ENCODE measurements around the gene QPCTL.
"Not testable (repeated sequence)": the region's sequence is repeated elsewhere in the genome, so short reads cannot be mapped to it uniquely, and the experiment has no call there.

QPCTL gene

DNA sequence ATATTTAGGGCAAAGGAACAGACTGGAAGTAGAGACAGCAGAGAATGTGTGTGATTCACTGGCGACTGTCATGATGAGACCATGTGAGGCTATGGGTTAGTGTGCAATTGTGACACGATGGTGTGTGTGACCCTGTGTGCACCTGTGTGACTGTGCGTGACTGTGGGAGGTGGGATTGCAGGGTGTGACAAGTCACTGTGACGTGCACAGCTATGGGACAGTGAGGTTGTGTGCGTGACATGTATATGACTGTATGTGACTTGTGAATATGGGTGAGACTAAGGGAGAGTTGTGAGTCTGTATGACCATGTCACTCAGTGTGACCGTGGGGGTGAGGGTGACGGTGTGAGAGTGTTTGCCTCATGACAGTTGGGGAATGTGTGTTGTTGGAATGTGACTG, 27.9 kb upstream of the QPCTL start:
- H3K27ac Mint-ChIP-seq = no peak overlapping the region
- H3K4me3 Mint-ChIP-seq = no peak overlapping the region
- peaks cover 15% of the 10 kb centered on the region for H3K4me1 Mint-ChIP-seq (ENCODE audit: low read depth)
- H3K27me3 Mint-ChIP-seq (ENCODE audit: low read depth) = peaks cover 10% of the 10 kb centered on the region
- H3K36me3 Mint-ChIP-seq (ENCODE audit: low read depth) = no peaks in the 10 kb centered on the region
- no peaks in the 10 kb centered on the region for H3K9me3 Mint-ChIP-seq

DNA sequence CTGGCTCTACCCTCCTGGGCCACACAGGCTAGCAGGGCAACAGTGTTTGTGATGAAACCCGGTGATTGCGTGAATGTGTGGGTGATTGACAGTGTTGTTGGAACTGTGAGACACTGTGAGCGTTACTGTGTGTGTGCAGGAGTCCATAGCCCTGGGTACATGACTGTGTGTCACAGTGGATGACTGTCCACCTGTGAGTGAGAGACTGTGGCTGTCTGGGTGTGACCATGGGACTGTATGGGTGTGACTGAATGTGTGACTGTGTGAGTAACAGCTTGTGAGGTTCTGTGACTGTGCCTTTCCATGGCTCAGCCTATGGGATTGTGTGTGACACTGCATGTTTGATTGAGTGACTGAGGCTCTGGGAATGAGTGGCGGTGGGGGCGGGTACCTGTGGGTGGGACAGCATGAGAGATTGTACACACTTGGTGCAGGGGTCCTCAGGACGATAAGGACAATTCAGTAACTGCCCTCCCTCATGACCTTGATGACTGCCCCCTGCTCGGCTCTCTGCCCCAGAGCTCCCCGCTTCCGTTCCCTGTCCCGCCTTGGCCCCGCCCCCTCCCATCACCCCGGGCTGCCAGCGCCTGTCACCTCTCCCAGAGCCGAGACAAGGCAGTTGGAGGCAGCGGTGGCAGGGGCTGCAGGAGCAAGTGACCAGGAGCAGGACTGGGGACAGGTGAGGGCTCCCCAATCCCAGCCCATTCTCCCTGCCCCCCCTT, 24.7 kb upstream of the QPCTL start, which contains the start of gene GIPR:
Gene GIPR (plus strand): TSS at position 602 of the 722 bp plus-strand sequence. CDS start 1,300 bp downstream, outside the sequence.
- peaks cover 4% of the 10 kb centered on the region for H3K27me3 Mint-ChIP-seq (ENCODE audit: low read depth)
- H3K27ac Mint-ChIP-seq = peak within 1 kb of the TSS; percentile 81
- peak within 1 kb of the TSS; percentile 90 for H3K4me3 Mint-ChIP-seq
- peaks cover 26% of the 10 kb centered on the region for H3K4me1 Mint-ChIP-seq (ENCODE audit: low read depth)
- H3K9me3 Mint-ChIP-seq = no peaks in the 10 kb centered on the region
- peaks cover 2% of the 10 kb centered on the region for H3K36me3 Mint-ChIP-seq (ENCODE audit: low read depth)

DNA sequence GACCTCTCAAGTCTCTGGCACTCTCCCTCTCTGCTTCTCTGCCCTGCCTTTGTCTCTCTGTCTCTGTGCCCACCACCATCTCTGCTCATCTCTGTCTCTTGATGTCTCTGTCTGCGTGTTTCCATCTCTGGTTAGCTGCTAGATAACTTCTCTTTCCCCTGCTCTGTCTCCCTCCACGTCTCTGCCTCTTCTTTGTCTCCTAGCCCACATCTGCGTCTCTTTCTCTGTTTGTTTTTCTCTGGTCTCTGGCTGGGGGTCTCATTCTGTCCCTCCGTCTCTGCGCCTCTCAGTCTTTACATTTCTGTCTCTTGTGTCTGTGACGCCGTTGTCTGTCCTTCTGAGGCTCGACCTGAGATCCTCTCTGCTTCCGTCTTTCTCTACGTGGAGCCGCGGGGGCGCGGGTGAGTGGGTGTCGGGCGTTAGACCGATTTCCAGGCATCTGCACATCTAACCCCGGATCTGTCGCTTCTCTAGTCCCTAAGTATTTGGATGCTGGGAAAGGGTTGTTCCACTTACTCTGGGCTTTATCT, 24.1 kb upstream of the QPCTL start:
- H3K9me3 Mint-ChIP-seq = no peaks in the 10 kb centered on the region
- H3K36me3 Mint-ChIP-seq (ENCODE audit: low read depth) = peaks cover 2% of the 10 kb centered on the region
- H3K27me3 Mint-ChIP-seq (ENCODE audit: low read depth) = peaks cover 4% of the 10 kb centered on the region
- peak overlapping the region; percentile 90 for H3K4me3 Mint-ChIP-seq
- peaks cover 26% of the 10 kb centered on the region for H3K4me1 Mint-ChIP-seq (ENCODE audit: low read depth)
- H3K27ac Mint-ChIP-seq = peak overlapping the region; percentile 81

DNA sequence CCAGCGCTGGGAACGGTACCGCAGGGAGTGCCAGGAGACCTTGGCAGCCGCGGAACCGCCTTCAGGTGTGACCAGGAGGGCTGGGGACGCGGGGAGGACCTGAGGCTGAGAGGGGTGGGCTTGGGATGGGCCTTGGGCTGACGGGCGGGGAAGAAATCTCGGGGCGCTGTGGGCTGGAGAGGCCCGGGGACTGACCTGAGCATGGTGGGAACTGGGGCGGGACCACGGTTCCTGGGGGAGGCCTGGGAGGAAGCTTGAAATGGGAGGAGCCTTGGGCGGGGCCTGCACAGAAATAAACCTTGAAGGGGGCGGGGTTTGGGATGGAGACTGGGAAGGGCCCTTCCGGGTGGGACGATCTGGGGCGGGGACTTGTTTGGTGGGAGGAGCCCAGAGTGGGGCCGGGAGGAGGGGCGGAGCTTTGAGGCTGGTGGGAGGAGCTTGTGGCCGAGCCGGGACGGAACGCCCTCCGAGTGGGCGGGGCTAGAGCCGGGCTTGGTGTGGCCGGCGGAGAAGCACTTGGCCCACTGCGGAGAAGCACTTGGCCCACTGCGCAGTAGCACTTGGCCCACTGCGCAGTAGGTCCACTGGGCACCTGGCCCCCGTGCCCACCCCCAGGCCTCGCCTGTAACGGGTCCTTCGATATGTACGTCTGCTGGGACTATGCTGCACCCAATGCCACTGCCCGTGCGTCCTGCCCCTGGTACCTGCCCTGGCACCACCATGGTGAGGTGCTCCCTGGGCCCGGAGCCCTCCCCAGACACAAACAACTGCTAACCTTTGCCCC, 21.6 kb upstream of the QPCTL start:
- Mint-ChIP-seq H3K4me1 (ENCODE audit: low read depth) (peaks cover 23% of the 10 kb centered on the region), H3K9me3 (no peaks in the 10 kb centered on the region), H3K36me3 (ENCODE audit: low read depth) (peaks cover 2% of the 10 kb centered on the region), H3K27me3 (ENCODE audit: low read depth) (peaks cover 4% of the 10 kb centered on the region), H3K4me3 (peak overlapping the region; percentile 69), H3K27ac (peak overlapping the region; percentile 57)

DNA sequence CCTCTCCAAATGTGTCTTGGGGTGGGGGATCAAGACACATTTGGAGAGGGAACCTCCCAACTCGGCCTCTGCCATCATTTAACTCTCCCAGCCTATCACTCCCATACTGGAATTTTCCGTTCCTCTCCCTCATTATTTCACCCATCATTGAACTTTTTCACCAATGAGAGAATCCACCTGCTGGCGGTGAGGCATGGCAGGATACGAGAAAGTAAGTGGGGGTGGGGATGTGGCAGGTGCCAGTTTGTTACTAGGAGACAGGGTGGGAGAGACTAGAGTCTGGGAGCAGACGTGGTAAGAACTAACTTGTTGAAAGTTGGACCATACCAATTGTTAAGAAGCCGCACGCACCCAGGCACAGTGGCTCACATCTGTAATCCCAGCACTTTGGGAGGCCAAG, 17.5 kb upstream of the QPCTL start:
- H3K4me1 Mint-ChIP-seq (ENCODE audit: low read depth) = peaks cover 21% of the 10 kb centered on the region
- H3K27me3 Mint-ChIP-seq (ENCODE audit: low read depth) = peaks cover 4% of the 10 kb centered on the region
- H3K36me3 Mint-ChIP-seq (ENCODE audit: low read depth) = peaks cover 3% of the 10 kb centered on the region
- no peak overlapping the region for H3K27ac Mint-ChIP-seq
- no peak overlapping the region for H3K4me3 Mint-ChIP-seq
- H3K9me3 Mint-ChIP-seq = no peaks in the 10 kb centered on the region

DNA sequence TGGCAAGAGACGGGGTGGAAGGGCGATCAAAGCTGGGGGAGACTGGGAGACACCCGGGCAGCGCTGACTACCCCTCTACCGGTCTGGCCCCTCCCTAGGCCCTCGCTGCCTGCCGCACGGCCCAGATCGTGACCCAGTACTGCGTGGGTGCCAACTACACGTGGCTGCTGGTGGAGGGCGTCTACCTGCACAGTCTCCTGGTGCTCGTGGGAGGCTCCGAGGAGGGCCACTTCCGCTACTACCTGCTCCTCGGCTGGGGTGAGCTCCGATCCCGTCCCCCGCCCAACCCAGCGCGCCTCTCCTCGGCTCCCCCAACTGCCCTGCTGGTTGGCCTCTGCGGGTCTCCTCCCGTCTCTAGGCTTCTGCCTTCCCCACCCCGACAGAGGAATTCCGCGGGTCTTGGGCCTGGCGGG, 15.6 kb upstream of the QPCTL start:
- H3K36me3 Mint-ChIP-seq (ENCODE audit: low read depth) = peaks cover 1% of the 10 kb centered on the region
- H3K27ac Mint-ChIP-seq = peak overlapping the region; percentile 6
- no peaks in the 10 kb centered on the region for H3K9me3 Mint-ChIP-seq
- peak overlapping the region; percentile 40 for H3K4me3 Mint-ChIP-seq
- peaks cover 4% of the 10 kb centered on the region for H3K27me3 Mint-ChIP-seq (ENCODE audit: low read depth)
- H3K4me1 Mint-ChIP-seq (ENCODE audit: low read depth) = peaks cover 12% of the 10 kb centered on the region

DNA sequence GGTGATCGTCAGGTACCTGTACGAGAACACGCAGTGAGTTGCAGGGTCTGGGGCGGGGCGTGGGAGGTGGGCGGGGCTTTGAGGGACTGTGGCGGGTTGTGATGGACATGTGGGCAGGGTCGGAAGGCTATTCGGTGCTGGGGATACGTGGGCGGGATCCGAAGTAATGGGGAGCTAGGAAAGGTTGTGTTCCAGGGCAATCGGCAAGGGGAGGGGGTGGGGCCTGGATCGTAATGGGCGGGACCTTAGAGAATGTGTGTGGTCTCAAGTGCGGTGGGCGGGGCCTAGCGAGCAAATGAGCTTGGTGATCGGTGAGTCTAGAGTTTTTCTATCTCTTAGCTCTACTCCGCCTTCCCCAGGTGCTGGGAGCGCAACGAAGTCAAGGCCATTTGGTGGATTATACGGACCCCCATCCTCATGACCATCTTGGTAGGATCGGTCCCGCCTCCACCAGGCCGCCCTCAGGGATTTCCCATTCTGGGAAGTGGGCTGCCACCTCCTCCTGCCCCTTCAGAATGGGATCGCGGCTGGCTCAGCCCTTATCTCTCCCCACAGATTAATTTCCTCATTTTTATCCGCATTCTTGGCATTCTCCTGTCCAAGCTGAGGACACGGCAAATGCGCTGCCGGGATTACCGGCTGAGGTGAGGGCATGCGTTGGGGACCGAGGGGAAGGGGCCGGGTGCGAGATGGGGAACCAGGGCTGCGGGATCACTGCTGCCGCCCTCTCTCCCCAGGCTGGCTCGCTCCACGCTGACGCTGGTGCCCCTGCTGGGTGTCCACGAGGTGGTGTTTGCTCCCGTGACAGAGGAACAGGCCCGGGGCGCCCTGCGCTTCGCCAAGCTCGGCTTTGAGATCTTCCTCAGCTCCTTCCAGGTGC, 14.9 kb upstream of the QPCTL start:
- peaks cover 1% of the 10 kb centered on the region for H3K36me3 Mint-ChIP-seq (ENCODE audit: low read depth)
- no peaks in the 10 kb centered on the region for H3K9me3 Mint-ChIP-seq
- H3K27me3 Mint-ChIP-seq (ENCODE audit: low read depth) = peaks cover 4% of the 10 kb centered on the region
- H3K4me1 Mint-ChIP-seq (ENCODE audit: low read depth) = peaks cover 15% of the 10 kb centered on the region
- H3K4me3 Mint-ChIP-seq = peak overlapping the region; percentile 86
- H3K27ac Mint-ChIP-seq = peak overlapping the region; percentile 79

DNA sequence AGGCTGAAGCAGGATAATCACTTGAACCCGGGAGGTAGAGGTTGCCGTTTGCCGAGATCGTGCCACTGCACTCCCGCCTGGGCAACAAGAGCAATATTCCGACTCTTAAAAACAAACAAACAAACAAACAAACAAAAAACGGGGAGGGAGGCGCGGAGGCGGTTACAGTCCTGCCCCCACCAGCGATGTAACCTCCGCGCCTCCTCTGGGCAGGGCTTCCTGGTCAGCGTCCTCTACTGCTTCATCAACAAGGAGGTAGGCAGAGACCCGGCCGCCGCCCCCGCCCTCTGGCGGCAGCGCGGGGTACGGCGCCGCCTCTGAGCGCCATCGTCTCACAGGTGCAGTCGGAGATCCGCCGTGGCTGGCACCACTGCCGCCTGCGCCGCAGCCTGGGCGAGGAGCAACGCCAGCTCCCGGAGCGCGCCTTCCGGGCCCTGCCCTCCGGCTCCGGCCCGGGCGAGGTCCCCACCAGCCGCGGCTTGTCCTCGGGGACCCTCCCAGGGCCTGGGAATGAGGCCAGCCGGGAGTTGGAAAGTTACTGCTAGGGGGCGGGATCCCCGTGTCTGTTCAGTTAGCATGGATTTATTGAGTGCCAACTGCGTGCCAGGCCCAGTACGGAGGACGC, 11.0 kb upstream of the QPCTL start:
- peaks cover 8% of the 10 kb centered on the region for H3K36me3 Mint-ChIP-seq (ENCODE audit: low read depth)
- H3K27ac Mint-ChIP-seq = peak overlapping the region; percentile 74
- H3K4me3 Mint-ChIP-seq = peak overlapping the region; percentile 80
- no peaks in the 10 kb centered on the region for H3K9me3 Mint-ChIP-seq
- peaks cover 15% of the 10 kb centered on the region for H3K4me1 Mint-ChIP-seq (ENCODE audit: low read depth)
- H3K27me3 Mint-ChIP-seq (ENCODE audit: low read depth) = peaks cover 4% of the 10 kb centered on the region

DNA sequence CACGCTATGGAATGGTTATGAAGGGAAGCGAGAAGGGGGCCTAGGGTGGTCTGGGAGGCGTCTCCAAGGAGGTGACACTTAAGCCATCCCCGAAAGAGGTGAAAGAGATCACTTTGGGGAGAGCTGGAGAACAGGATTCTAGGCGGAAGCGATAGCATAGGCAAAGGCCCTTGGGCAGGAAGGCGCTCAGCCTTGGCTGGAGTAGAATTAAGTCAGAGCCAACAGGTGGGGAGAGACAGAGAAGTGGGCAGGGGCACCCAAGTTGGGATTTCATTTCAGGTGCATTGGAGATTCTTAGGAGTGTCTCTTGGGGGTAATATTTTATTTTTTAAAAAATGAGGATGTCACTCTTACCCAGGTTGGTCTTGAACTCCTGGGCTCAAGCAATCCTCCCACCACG, 10.3 kb upstream of the QPCTL start:
- Mint-ChIP-seq H3K4me3 (no peak overlapping the region), H3K9me3 (no peaks in the 10 kb centered on the region), H3K4me1 (ENCODE audit: low read depth) (peaks cover 12% of the 10 kb centered on the region), H3K36me3 (ENCODE audit: low read depth) (peaks cover 12% of the 10 kb centered on the region), H3K27me3 (ENCODE audit: low read depth) (peaks cover 4% of the 10 kb centered on the region), H3K27ac (no peak overlapping the region)

DNA sequence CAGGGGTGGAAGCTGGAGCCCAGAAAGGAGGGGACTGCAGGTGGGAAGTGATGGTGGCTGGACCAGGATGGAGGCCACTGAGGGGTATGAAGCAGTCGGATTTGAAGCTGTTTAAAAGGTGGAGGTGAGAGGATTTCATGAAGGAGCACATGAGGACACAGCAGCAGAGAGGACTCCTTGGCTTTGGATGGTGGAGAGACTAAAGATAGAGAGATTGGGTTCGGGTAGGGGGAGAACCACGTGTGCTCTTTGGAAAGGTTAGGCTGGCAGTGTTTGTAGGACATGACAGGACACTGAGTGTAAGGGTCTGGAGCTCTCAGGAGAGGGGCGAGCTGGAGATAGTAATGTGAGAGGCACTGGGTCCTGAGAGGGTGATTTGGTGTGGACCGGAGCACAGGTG, 9.6 kb upstream of the QPCTL start:
- H3K27me3 Mint-ChIP-seq (ENCODE audit: low read depth) = no peaks in the 10 kb centered on the region
- H3K27ac Mint-ChIP-seq = no peak overlapping the region
- peaks cover 7% of the 10 kb centered on the region for H3K4me1 Mint-ChIP-seq (ENCODE audit: low read depth)

DNA sequence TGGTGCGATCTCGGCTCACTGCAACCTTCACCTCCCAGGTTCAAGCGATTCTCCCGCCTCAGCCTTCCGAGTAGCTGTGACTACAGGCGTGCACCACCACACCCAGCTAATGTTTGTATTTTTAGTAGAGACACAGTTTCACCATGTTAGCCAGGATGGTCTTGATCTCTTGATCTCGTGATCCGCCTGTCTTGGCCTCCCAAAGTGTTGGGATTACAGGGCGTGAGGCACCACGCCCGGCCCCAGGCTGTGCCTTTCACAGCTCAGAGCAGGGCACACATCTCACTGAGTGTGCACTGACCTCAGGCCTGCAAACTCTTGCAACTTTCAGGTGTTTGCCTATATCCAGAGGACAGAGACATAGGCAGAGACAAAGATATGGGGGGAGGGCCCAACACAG, 7.4 kb upstream of the QPCTL start:
- H3K36me3 Mint-ChIP-seq (ENCODE audit: low read depth) = peaks cover 15% of the 10 kb centered on the region
- H3K27me3 Mint-ChIP-seq (ENCODE audit: low read depth); H3K9me3 Mint-ChIP-seq; H3K4me3 Mint-ChIP-seq; H3K27ac Mint-ChIP-seq; H3K4me1 Mint-ChIP-seq (ENCODE audit: low read depth): not testable (repeated sequence)

More for the DNA sequence above, 9.6 kb upstream of the QPCTL start:
- no peaks in the 10 kb centered on the region for H3K9me3 Mint-ChIP-seq
- H3K4me3 Mint-ChIP-seq = no peak overlapping the region
- H3K36me3 Mint-ChIP-seq (ENCODE audit: low read depth) = peaks cover 12% of the 10 kb centered on the region

DNA sequence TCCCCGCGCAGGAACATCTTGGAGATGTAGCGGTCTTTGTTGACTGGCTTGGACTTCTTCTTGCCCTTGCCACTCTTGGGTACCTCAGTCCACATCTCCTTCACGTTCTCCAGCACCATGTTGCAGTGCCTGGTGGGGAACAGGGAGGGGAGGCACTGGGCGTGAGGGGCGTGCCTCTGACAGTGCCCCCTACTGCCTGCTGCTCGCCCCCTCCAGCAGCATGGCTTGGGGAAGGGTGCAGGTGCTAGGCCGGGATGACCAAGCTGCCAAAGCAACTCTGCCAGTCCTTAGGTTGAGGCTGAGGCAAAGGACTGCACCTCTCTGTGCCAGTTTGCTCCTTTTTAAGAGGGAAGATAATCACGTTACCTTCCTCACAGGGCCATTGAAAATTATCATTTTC, 4.9 kb upstream of the QPCTL start:
- H3K4me3 Mint-ChIP-seq = no peak overlapping the region
- no peaks in the 10 kb centered on the region for H3K27me3 Mint-ChIP-seq (ENCODE audit: low read depth)
- H3K9me3 Mint-ChIP-seq = no peaks in the 10 kb centered on the region
- H3K36me3 Mint-ChIP-seq (ENCODE audit: low read depth) = peaks cover 19% of the 10 kb centered on the region
- no peak overlapping the region for H3K27ac Mint-ChIP-seq
- peaks cover 10% of the 10 kb centered on the region for H3K4me1 Mint-ChIP-seq (ENCODE audit: low read depth)

DNA sequence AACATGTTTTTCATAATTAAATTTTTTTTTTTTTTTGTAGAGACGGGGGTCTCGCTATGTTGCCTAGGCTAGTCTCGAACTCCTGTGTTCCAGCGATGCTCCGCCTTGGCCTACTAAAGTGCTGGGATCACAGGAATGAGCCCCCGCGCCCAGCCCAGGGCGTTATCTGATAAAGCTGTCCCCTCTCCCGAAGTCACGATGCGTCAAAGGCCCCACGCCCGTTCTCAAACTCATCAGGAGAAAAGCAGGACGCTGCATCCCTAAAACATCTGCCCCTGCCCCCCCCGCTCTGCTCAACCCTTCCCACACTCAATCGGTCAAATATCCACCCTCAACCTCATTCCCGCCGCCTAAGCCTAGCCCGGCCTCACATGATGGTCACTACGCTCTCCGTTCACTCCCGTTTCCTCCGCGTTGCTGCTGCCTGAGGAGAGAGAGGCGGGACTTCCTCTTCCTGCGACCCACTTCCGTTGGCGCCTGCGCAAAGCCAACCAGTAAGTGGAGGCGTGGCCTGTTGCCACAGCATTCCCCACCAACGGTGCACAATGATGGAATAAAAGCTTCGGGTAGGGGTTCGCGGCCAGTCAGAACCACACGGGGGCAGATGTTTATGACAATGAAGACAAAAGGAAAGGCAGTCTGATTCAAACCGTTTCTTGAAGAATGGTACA, 815 bp upstream of the QPCTL start, which contains the start of gene SNRPD2:
Gene SNRPD2 (minus strand): TSS at position 438 of the 671 bp plus-strand sequence. CDS start 65 bp downstream, at position 373.
- Mint-ChIP-seq H3K4me3 (peak within 1 kb of the TSS; percentile 99), H3K36me3 (ENCODE audit: low read depth) (peaks cover 18% of the 10 kb centered on the region), H3K27ac (peak within 1 kb of the TSS; percentile 97), H3K9me3 (no peaks in the 10 kb centered on the region), H3K4me1 (ENCODE audit: low read depth) (peaks cover 14% of the 10 kb centered on the region), H3K27me3 (ENCODE audit: low read depth) (no peaks in the 10 kb centered on the region)
